HG03135 (cell line): ENCODE data around the gene LRRC17.
"Not testable (repeated sequence)": the region's sequence is repeated elsewhere in the genome, so short reads cannot be mapped to it uniquely, and the experiment has no call there.

Experiments used
- ATAC-seq: cut with Tn5 transposase; IDR thresholded peaks from one replicate; pipeline ENCODE4 v1.9.1; 2021; ENCODE audit warnings: mild to moderate bottlenecking, moderate library complexity; ENCODE audit not compliant: unreplicated experiment

LRRC17 gene

DNA sequence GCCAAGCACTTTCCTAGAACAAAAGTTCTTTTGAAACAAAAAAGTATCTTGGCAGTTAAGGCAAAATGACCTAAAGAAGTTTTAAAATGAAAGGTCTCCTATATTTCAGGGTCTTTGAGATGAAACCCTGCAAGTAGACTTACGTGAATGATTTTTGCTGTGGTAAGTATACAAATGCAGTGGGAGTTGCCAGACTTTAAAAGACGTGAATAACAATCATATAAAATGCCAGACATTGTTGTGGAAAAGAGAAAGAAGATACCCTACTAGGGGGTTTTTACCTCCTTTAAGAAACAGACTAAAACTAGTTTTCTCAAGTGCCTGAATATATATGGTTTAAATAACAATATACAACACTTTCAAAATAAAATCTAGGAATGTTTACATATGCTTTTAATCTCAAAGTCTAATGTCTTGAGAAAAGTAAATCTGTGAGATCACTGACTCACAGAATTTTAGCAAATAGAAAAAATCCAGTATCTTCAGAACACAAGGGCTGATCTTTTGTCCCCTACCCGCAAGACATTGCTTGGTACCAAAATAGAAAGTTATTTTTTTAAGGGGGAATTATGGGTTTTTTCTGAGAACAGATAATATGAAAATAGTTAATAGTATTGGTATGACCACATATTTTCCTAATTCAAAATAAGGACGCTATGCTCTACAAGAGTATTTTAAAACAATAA, 29.5 kb downstream of the LRRC17 start:
- no peak for ATAC-seq

DNA sequence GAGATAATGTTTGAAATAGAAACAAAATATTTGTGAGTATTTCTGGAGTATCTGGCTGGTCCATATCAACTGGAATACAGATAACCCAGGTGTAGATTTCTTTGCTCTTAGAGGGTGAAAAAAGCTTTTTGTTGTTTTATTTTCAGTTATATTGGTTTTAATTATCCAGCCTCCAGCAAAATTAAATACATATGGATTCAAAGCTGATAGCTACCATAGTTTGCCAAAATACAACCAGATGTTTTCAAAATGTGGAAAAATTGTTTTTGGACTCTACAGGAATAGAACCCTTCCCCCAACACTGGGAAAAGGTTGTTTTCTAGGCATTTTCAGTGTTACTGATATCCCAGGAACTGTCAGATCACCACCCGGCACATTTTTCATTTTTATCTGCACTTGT, 30.1 kb downstream of the LRRC17 start:
- no peak for ATAC-seq

DNA sequence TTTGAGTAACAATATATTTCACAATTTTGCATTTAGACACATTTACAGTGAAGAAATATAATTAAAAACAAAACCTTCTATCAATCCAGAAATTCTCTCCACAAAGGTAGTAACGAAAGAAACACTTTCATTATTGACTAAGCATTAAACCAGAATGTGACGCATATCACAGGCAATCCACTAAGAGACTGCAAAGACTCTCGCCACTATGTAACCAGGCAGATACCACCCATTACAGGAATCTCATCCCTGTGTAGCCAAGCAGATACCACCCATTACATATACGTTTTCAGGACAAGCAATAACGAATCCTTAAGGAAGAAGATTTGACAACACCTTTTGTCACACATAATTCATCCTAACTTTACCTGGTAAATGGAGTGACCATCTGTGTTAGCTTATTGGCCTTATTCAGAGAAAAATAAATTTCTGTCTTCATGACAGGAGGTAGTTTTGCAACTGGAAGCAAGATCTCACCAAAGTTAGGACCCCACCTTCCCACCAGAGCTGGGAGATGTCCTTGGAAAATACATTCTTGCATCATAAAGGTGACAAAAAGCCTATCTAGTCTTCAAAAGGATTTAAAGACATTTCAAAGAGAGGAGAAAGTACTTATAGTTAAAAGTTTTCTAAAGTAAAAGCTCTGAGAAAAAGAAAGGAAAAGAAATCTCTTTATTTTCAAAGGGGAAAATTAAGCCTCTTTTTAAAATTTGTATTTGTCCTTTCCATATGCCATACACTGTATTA, 30.8 kb downstream of the LRRC17 start:
- no peak for ATAC-seq

DNA sequence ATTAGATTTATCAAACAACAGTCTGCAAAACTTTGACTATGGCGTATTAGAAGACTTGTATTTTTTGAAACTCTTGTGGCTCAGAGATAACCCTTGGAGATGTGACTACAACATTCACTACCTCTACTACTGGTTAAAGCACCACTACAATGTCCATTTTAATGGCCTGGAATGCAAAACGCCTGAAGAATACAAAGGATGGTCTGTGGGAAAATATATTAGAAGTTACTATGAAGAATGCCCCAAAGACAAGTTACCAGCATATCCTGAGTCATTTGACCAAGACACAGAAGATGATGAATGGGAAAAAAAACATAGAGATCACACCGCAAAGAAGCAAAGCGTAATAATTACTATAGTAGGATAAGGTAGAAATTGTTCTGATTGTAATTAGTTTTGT, 31.4 kb downstream of the LRRC17 start:
- ATAC-seq = no peak

DNA sequence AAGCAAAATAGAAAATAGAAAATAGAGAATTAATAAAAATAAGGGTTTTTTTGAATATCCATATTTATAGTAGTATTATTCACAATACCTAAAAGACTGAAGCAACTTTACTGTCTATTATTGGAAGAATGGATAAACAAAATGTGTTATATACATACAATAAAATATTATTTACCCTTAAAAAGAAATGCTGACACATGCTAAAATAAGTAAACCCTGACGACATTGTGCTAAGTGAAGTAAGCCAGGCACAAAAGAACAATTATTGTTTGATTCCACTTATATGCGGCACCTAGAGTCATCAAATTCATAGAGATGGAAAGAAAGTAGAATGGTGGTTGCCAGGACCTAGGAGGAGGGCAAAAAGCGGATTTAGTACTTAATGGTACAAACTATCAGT, 39.0 kb downstream of the LRRC17 start:
- no peak for ATAC-seq

DNA sequence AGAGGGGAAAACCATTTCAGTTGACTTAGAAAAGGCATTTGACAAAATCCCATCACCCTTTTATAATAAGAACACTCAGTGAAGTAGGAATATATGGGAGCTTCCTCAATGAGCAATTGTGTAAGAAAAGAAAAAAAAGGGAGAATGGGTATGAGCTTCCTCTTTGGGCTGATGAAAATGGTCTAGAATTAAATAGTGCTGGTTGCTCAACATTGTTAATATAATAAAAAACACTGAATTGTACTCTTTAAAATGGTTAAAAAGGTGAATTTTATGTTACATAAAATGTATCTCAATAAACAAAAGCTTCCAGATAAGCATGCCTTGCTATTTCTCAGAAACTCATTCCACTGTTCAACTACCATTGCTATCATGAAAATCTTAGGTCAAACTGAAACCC, 40.6 kb downstream of the LRRC17 start:
- ATAC-seq = no peak

DNA sequence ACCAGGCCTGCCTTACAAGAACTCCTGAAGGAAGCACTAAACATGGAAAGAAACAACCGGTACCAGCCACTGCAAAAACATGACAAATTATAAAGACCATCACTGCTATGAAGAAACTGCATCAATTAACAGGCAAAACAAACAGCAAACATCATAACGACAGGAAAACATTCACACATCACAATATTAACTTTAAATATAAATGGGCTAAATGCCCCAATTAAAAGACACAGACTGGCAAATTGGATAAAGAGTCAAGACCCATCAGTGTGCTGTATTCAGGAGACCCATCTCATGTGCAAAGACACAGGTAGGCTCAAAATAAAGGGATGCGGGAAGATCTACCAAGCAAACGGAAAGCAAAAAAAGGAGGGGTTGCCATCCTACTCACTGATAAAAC, 41.6 kb downstream of the LRRC17 start:
- ATAC-seq = not testable (repeated sequence)

DNA sequence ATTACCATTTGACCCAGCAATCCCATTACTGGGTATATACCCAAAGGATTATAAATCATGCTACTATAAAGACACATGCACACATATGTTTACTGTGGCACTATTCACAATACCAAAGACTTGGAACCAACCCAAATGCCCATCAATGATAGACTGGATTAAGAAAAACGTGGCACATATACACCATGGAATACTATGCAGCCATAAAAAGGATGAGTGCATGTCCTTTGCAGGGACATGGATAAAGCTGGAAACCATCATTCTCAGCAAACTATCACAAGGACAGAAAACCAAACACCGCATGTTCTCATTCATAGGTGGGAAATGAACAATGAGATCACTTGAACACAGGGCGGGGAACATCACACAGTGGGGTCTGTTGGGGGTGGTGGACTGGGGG, 45.2 kb downstream of the LRRC17 start:
- not testable (repeated sequence) for ATAC-seq

DNA sequence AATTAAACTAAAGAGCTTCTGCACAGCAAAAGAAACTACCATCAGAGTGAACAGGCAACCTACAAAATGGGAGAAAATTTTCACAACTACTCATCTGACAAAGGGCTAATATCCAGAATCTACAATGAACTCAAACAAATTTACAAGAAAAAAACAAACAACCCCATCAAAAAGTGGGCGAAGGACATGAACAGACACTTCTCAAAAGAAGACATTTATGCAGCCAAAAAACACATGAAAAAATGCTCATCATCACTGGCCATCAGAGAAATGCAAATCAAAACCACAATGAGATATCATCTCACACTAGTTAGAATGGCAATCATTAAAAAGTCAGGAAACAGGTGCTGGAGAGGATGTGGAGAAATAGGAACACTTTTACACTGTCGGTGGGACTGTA, 49.2 kb downstream of the LRRC17 start:
- ATAC-seq = not testable (repeated sequence)

DNA sequence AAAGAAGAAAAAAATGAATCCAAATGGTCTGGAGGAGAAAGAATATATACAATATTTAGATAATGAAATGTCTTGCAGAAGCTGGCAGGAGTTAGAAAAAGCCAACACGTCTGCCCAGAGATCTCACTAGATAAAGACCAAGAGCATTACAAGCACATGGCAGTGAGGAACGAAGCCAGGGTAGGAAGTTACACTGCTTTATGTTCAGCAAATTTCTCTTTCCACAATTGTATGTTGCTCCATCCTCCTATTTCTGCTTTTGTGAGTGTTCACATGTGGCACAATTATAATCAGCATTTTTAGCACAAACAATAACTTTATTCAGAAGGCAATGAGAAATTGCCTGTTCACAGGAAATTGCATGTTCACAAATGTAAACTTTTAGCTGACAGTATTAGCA, 53.7 kb downstream of the LRRC17 start:
- ATAC-seq = no peak

DNA sequence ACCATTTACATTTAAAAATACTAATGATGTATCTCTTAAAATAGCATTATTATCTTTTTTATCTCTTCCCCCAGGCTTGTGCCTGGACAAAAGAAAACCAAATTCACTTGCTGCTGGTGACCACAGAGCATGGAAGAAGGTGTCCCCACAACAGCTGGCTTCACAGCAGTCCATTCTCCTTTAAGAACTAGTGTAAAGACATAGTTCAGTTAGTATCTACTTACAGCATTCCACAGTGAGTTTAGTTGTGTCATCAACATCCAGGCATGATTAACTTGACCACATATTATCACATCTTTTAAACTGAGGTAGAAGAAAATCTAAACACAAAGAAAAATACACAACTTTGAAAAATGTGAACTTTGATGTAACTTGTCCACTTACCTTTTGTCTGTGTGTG, 55.0 kb downstream of the LRRC17 start:
- ATAC-seq = no peak

DNA sequence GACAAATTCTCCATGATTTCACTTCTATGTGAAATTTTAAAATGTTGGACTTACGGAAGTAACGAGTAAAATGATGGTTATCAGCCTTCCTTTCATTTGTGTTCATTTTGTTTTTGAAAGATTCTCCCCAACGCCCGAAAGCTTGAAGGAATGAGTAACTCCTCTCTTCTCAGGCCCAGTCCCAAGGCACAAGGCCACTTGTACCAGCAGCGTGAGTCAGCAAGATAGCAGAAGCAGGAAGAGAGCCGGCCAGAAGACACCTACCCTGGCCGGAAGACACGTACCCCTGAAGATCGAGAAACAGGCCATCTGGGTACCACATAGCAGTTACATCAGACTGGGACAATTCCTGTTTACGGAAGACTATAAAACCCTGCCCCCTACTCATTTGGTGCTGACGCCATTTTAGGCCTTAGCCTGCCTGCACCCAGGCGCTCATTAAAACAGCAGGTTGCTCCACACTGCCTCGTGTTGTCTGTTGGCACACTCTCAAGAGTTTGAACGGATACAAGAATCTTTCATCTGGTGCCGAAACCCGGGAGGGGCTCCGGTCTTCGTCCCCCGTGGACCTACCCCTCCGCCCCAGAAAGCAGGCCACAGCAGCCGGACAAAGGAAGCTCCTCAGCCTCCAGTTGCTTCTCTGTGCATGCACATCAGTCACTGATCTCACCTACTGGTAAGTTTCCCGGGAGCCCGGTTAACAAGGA, 60.4 kb downstream of the LRRC17 start:
- no peak for ATAC-seq

DNA sequence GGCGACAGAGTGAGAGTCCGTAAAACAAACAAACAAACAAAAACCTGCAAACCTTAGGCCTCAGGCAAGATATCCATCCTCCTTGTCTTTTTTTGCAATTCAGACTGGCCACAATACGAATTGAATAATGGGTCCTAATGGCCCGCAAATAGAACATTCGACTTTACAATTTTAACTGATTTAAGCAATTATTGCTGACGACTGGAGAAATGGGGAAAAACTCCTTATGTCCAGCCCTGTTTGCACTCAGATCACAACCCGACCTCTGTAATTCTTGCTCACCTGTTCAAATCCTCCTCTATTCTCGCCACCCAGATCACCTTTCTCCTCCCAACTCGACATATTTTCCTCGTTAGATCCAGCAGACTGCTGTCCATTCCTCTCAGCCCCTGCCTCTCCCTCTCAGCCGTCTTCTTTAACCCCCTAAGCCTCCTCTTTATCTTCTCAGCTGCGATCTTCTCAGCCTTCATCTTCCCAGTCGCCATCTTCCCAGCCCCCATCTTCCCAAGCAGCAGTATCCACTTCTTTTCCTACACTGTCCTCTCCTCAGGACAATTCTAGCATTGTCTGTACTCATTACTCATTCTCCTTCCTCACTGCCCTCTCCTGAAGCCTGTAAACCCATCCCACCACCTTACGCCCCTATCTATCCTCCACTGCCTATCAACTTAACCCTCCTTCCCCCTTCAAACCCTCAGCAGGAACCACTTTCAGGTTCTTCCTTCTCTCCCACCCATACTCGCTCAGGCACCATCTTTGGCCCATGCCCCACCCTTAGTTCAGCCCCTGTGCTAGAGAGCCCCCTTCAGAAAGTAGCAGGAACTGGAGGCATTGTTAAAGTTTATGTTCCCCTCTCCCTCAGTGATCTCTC, 61.8 kb downstream of the LRRC17 start:
- ATAC-seq = no peak

DNA sequence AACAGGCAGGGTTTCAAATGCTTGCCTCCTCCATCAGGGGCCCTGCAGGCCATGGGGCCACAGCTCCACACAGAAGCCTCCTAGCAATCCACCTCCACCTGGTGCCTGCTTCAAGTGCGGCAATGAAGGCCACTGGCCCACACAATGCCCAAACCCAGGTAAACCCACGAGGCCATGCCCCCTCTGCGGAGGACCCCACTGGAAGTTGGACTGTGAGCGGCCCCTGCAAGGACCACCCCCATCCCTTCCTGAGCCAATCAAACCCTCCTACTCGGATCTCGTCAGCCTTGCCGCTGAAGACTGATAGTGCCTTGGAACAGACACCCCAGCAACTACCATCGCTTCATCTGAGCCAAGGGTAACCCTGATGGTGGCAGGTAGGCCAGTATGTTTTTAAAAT, 63.1 kb downstream of the LRRC17 start:
- no peak for ATAC-seq

DNA sequence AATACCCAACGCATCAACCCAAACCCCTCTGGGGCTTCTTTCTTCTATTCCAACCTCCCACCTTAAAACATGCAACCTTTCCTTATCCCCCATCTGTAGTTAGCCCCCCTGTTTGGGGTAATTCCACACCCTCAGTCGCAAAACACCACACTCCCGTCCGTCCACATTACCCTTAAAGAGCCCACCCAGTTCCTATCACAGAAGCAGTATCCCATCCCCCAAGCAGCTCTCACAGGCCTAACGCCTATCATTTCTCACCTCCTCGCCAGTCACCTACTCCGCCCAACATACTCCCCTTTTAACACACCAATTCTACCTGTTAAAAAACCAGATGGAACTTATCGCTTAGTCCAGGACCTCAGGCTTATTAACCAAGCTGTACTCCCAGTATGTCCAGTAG, 63.7 kb downstream of the LRRC17 start:
- no peak for ATAC-seq

DNA sequence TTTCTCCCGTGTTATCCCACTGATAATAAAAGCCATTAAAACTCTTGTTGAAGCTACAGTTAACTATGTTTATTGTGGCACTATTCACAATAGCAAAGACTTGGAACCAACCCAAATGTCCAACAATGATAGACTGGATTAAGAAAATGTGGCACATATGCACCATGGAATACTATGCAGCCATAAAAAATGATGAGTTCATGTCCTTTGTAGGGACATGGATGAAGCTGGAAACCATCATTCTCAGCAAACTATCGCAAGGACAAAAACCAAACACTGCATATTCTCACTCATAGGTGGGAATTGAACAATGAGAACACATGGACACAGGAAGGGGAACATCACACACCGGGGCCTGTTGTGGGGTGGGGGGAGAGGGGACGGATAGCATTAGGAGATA, 64.8 kb downstream of the LRRC17 start:
- not testable (repeated sequence) for ATAC-seq

DNA sequence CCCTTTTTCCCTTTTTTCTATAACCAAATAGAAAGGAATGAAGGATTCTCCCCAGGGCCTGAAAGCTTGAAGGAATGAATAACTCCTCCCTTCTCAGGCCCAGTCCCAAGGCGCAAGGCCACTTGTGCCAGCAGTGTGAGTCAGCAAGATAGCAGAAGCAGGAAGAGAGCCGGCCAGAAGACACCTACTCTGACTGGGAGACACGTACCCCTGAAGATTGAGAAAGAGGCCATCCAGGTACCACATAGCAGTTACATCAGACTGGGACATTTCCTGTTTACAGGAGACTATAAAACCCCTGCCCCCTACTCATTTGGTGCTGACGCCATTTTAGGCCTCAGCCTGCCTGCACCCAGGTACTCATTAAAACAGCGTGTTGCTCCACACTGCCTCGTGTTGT, 65.5 kb downstream of the LRRC17 start:
- no peak for ATAC-seq

DNA sequence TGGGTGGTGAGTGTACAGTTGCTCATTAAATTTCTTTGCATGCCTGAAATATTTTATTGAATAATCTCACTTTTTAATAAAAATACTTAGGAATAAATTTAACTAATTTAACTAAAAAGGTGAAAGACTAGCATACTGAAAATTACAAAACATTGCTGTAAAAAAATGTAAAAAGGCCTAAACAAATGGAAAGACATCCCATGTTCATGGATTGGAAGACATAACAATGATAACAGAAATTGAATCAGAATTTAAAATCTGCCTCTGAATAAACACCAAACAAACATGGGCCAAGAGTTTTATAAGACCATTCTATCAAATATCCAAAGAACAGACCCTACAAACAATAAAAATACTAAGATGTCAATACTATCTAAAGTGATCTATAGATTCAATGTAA, 66.9 kb downstream of the LRRC17 start:
- ATAC-seq = no peak

DNA sequence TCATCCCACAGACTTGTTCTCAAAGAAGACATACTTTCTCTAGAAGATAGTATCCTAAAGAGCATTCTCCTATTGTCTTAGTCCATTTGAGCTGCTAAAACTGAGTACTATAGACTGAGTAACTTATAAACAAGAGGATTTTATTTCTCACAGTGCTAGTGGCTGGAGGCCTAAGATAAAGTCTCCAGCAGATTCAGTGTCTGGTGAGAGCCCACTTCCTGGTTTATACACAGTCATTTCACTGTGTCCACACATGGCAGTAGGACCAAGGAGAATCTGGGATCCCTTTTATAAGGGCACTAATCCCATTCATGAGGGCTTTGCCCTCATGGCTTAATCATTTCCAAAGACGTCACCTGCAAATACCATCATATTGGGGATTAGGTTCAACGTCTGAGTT, 68.7 kb downstream of the LRRC17 start:
- ATAC-seq = no peak

DNA sequence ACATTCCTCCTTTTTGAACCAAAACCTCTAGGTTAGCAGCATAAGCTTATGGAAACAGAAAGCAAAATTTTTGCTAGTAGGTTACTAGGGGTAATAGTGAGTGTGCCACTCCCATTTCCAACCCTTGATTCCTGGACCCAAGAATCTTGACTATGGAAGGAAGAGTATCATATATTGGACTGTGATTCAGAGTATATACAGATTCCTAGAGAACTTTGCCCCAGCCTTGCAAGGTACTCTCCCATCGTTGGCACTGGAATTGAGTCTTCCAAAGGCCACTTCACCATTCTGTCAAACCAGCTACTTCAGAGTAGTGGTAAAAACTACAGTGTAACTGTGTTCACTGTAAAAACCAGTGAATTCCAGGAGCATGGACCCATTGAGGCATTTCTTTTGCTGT, 69.4 kb downstream of the LRRC17 start:
- no peak for ATAC-seq

DNA sequence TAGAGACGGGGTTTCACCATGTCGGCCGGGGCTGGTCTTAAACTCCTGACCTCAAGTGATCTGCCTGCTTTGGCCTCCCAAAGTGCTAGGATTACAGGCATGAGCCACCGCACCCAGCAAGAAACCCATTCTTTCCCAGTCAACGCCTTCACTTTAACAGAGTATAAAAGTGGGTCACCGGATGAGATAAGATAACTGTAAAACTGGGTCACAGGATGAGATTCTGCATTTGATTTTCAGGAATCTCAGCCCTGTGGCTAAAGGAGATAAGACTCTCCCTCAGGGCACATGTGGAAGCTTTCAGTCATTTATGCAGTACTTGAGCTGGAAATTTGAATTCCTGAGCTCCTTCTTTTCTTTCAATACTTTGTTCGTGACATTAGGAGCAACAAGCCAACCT, 70.8 kb downstream of the LRRC17 start:
- ATAC-seq = no peak
